Spleen (tissue), 7 donors: Measurements from ENCODE around the gene SORCS2.

Source experiments
- CTCF ChIP-seq, 11 experiments: fragments of 200-600 bp in 7 of 11; fragments of 450-650 bp in 4 of 11; sonication (generic) in 4 of 11; IDR thresholded peaks in 8 of 11; conservative IDR thresholded peaks in 3 of 11; 1 replicate in 7 of 11; 2 replicates in 4 of 11; pipeline versions ENCODE4 v1.4.0 to v1.8.0; 2016 to 2021; ENCODE audit warnings: antibody characterized with exemption in 11 of 11, inconsistent platforms in 4 of 11, mild to moderate bottlenecking in 1 of 11
- POLR2A ChIP-seq, 3 donors: fragments of 450-650 bp; IDR thresholded peaks; one replicate each; pipeline ENCODE4 v1.5.1; 2017; ENCODE audit warnings: antibody characterized with exemption in 3 of 3, mild to moderate bottlenecking in 1 of 3
- POLR2AphosphoS5 ChIP-seq, 3 donors: sonication (generic); formaldehyde crosslinking; IDR thresholded peaks; one replicate each; pipeline ENCODE4 v1.5.1; 2017; ENCODE audit warnings: antibody characterized with exemption in 3 of 3
- donor health status: DM: no; HTN: no; CAD: no; lungs with moderate emphysema.
- donor health status: DM: no; HTN: no; CAD: no.
- donor health status: DM: no; HTN: no; CAD: no.

- TF ChIP-seq CTCF (IDR thresholded peaks at IDR 0.05 in 8 of 11, conservative IDR thresholded peaks at IDR 0.05 in 3 of 11) (no peak), POLR2A (IDR thresholded peaks at IDR 0.05) (no peak), POLR2AphosphoS5 (IDR thresholded peaks at IDR 0.05) (no peak)
These were observed 42.7 kb downstream of the SORCS2 start for GRCh38 chr4:7235030-7235380.
